Measurements from ENCODE around the gene UGT1A1.

Gene UGT1A1

GRCh38 chr2:233821709-233822100, 61.6 kb downstream of the UGT1A1 start:
- Mint-ChIP-seq H3K4me3 (no peak overlapping the region), H3K27me3 (ENCODE audit: low read depth) (no peaks in the 10 kb centered on the region), H3K36me3 (ENCODE audit: low read depth) (no peaks in the 10 kb centered on the region), H3K4me1 (no peaks in the 10 kb centered on the region), H3K27ac (no peak overlapping the region), H3K9me3 (peaks cover 2% of the 10 kb centered on the region)
- no peak for TF ChIP-seq CTCF (IDR thresholded peaks at IDR 0.05; ENCODE audit: unreplicated experiment in 3 of 3)

- Mint-ChIP-seq H3K4me3 (no peak overlapping the region), H3K9me3 (peaks cover 2% of the 10 kb centered on the region), H3K36me3 (ENCODE audit: low read depth) (no peaks in the 10 kb centered on the region), H3K27me3 (ENCODE audit: low read depth) (no peaks in the 10 kb centered on the region), H3K27ac (no peak overlapping the region), H3K4me1 (no peaks in the 10 kb centered on the region)
- TF ChIP-seq CTCF (IDR thresholded peaks at IDR 0.05; ENCODE audit: unreplicated experiment in 3 of 3), result no peak
These were observed 62.2 kb downstream of the UGT1A1 start for GRCh38 chr2:233822101-233822771.

All from nephron (organoid).